Sigmoid colon (tissue), 7 donors: Measurements from ENCODE around the gene LRRC70. TPM values are rescaled to one million over a fixed set of nuclear protein-coding genes. Genes with fewer than 3 reads are reported as not detected.

ENCODE experiments used
- DNase-seq: peaks from one replicate; pipeline ENCODE4 v3.0.0-alpha.2; 2019
- H3K27ac ChIP-seq, 4 donors: fragments of 200-600 bp; sonication (generic); one replicate each; pipeline ENCODE4 v1.5.1; 2016 to 2019; ENCODE audit warnings: mild to moderate bottlenecking in 1 of 4
- H3K27me3 ChIP-seq, 3 donors: fragments of 200-600 bp; sonication (generic); one replicate each; pipeline ENCODE4 v1.5.1; 2019; ENCODE audit warnings: mild to moderate bottlenecking in 1 of 3
- H3K36me3 ChIP-seq, 4 donors: fragments of 200-600 bp; sonication (generic); one replicate each; pipeline ENCODE4 v1.5.1; 2016 to 2019
- H3K4me1 ChIP-seq, 4 donors: fragments of 200-600 bp; sonication (generic); one replicate each; pipeline ENCODE4 v1.5.1; 2017 to 2019
- H3K4me3 ChIP-seq, 4 donors: fragments of 200-600 bp; sonication (generic); one replicate each; pipeline ENCODE4 v1.5.1; 2017 to 2019; ENCODE audit warnings: mild to moderate bottlenecking in 2 of 4, moderate library complexity in 1 of 4
- H3K9me3 ChIP-seq, 4 donors: fragments of 200-600 bp in 3 of 4; sonication (generic) in 3 of 4; one replicate each; pipeline versions ENCODE4 v1.5.1 to v1.6.1; 2013 to 2019
- EP300 ChIP-seq, 4 donors: sonication (generic); formaldehyde crosslinking; IDR thresholded peaks; one replicate each; pipeline ENCODE4 v1.6.1; 2017; ENCODE audit warnings: antibody characterized with exemption in 4 of 4
- POLR2A ChIP-seq, 2 donors: fragments of 450-650 bp; IDR thresholded peaks; one replicate each; pipeline ENCODE4 v1.6.1; 2016; ENCODE audit warnings: antibody characterized with exemption in 2 of 2, mild to moderate bottlenecking in 2 of 2, moderate library complexity in 2 of 2
- POLR2AphosphoS5 ChIP-seq, 4 donors: sonication (generic); formaldehyde crosslinking; IDR thresholded peaks; one replicate each; pipeline ENCODE4 v1.6.1; 2017; ENCODE audit warnings: antibody characterized with exemption in 4 of 4
- WGBS, 2 donors: extraction: QIAGEN DNeasy Blood & Tissue Kit; methylation state at CpG; one replicate each; pipeline ENCODE4 v1.1.7; 2013; 5-methylcytosine and 5-hydroxymethylcytosine counted together
- intact Hi-C: fragments of 100-400 bp; cut with DNase I; formaldehyde crosslinking; loops from one replicate; pipeline ENCODE4 v1.15.1; 2023
- polyA plus RNA-seq, 3 donors: library from polyadenylated mRNA; stranded (reverse); fragments of 200-250 nt; gene quantifications; one replicate each; pipeline ENCODE4 v1.2.3, GENCODE V29; 2013
- total RNA-seq, 4 donors: library from RNA; depleted of rRNA; stranded (reverse); fragments of >200 nt; gene quantifications; one replicate each; pipeline ENCODE4 v1.1.0, GENCODE V29; 2016
- TF ChIP-seq, protein P1 (sequence below), 4 experiments: fragments of 450-650 bp in 3 of 4; fragments of 200-600 bp in 1 of 4; IDR thresholded peaks; one replicate each; pipeline ENCODE4 v1.5.1; 2016 to 2019; ENCODE audit warnings: antibody characterized with exemption in 4 of 4, mild to moderate bottlenecking in 3 of 4, moderate library complexity in 2 of 4
- donor health status: healthy with polysubstance abuse.
- donor health status: Bipolar disorder and iron deficiency.
- donor health status: healthy.

Gene LRRC70
- total and polyA plus RNA-seq, 7 donors, result 1.5 to 4.5 (median 3.0) TPM; not detected in 1

DNA sequence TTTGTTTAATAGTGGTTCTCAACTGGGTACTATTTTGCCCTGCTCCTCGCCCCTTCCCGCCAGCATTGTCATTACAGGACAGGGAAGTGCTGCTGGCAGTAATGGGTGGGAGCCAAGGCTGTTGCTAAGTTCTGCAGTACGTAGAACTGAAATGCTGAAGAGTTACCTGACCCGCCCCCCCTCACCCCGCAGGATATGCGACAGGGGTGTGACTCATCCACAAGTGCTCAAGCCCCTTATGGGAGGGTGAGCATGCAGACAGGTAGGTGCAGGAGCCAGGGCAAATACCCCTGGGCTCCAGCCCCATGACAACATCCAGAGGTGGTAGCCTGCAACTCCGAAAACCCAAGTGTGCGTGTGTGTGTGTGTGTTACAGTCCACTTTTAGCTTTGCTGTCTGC, 35.7 kb downstream of the LRRC70 start:
- Histone ChIP-seq H3K27me3 (no peaks in the 10 kb centered on the region), H3K4me3 (no peak overlapping the region), H3K4me1 (no peaks in the 10 kb centered on the region), H3K27ac (no peak overlapping the region), H3K9me3 (no peaks in the 10 kb centered on the region), H3K36me3 (peaks cover 0 to 5% (median 0%) of the 10 kb centered on the region in 4 donors)
- 93 to 95% methylated on average over 8 of the region's 8 CpGs for WGBS, 2 donors
- TF ChIP-seq POLR2A (IDR thresholded peaks at IDR 0.05), result no peak
- TF ChIP-seq, protein P1, sequence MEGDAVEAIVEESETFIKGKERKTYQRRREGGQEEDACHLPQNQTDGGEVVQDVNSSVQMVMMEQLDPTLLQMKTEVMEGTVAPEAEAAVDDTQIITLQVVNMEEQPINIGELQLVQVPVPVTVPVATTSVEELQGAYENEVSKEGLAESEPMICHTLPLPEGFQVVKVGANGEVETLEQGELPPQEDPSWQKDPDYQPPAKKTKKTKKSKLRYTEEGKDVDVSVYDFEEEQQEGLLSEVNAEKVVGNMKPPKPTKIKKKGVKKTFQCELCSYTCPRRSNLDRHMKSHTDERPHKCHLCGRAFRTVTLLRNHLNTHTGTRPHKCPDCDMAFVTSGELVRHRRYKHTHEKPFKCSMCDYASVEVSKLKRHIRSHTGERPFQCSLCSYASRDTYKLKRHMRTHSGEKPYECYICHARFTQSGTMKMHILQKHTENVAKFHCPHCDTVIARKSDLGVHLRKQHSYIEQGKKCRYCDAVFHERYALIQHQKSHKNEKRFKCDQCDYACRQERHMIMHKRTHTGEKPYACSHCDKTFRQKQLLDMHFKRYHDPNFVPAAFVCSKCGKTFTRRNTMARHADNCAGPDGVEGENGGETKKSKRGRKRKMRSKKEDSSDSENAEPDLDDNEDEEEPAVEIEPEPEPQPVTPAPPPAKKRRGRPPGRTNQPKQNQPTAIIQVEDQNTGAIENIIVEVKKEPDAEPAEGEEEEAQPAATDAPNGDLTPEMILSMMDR (IDR thresholded peaks at IDR 0.05), result no peak
- no peak for TF ChIP-seq EP300 (IDR thresholded peaks at IDR 0.05)
- TF ChIP-seq POLR2AphosphoS5 (IDR thresholded peaks at IDR 0.05), result no peak
- no peak for DNase-seq
- intact Hi-C loops, result no loop called here

DNA sequence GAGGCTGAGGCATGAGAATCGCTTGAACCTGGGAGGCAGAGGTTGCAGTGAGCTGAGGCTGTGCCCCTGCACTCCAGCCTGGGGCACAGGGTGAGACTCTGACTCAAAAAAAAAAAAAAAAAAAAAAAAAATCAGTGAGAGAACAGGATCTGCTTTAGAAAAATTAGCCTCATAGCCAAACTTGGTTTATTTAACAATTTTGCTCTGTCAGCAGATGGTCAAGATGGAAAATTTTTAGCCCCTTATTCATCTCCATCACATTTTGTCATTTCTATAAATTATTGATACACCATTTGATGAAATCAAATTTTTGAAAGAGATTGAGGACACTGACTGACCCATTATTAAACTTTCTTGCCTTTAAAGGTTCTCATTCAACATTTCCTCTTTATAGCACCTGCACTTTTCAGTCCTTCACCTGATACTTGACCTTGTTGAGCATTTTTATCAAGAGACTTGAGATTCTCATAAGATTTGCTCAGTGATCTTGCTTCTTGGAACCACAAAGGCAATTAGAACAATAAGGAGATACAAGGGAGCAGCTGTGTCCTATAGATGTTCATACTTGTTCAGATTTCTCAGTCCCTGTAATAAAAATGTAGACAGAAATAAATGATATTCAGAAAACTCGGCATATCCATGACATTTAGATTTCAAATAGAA, 38.1 kb downstream of the LRRC70 start:
- no peaks in the 10 kb centered on the region for H3K27me3 ChIP-seq
- WGBS, 2 donors, result 98 to 99% methylated on average over 2 of the region's 2 CpGs
- TF ChIP-seq, protein P1 (IDR thresholded peaks at IDR 0.05), result no peak
- no peak for TF ChIP-seq POLR2AphosphoS5 (IDR thresholded peaks at IDR 0.05)

DNA sequence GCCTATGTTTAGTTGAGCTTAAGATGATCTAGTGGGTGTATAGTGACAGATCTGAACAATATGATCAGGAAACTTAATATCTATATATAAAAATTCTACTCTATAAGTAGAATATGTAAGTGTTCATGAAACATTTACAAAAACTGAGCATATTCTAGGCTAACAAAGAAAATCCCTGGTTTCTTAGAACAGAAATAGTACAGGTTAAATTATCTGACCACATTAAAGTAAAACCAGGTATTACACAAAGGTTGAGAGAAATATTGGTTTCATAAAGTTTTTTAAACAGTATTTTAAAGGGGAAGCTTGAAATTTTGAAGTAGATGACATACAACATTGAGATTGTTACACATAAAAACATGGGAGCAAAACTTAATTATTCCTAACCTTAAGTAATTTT, 39.3 kb downstream of the LRRC70 start:
- TF ChIP-seq, protein P1 (IDR thresholded peaks at IDR 0.05), result no peak
- TF ChIP-seq POLR2A (IDR thresholded peaks at IDR 0.05) (no peak), EP300 (IDR thresholded peaks at IDR 0.05) (no peak), POLR2AphosphoS5 (IDR thresholded peaks at IDR 0.05) (no peak)
- no peaks in the 10 kb centered on the region for H3K9me3 ChIP-seq
- peaks cover 0 to 5% (median 0%) of the 10 kb centered on the region in 4 donors for H3K36me3 ChIP-seq
- intact Hi-C loops, result no loop called here
- H3K4me1 ChIP-seq, result no peaks in the 10 kb centered on the region
- DNase-seq, result no peak
- H3K4me3 ChIP-seq, result no peak overlapping the region
- no peaks in the 10 kb centered on the region for H3K27me3 ChIP-seq
- no peak overlapping the region for H3K27ac ChIP-seq

More for the DNA sequence above, 38.1 kb downstream of the LRRC70 start:
- Histone ChIP-seq H3K27ac (no peak overlapping the region), H3K4me3 (no peak overlapping the region), H3K9me3 (no peaks in the 10 kb centered on the region), H3K4me1 (no peaks in the 10 kb centered on the region), H3K36me3 (peaks cover 0 to 5% (median 0%) of the 10 kb centered on the region in 4 donors)
- intact Hi-C loops, result no loop called here
- DNase-seq, result no peak

DNA sequence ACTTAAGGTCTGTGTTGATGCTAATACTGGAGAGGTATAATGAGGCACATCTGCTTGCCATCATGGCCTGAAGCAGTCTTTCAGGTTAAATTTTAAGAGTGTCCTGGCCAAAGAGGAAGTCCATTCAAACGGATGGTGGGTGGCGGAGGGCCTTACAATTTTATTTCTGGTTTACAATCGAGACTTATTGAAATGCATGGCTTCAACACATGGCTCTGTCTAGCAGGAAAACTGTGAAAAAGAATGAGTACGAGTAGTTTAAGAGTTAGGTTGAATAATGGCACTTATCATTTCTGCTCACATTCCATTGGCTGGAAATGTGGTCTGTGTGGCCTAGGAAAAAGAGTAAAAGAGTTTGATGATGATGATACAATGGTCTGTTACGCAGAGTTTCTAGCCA, 42.1 kb downstream of the LRRC70 start:
- H3K4me1 ChIP-seq, result no peaks in the 10 kb centered on the region
- no peaks in the 10 kb centered on the region for H3K9me3 ChIP-seq
- no peak for TF ChIP-seq POLR2AphosphoS5 (IDR thresholded peaks at IDR 0.05)
- TF ChIP-seq EP300 (IDR thresholded peaks at IDR 0.05), result no peak
- no peak for TF ChIP-seq POLR2A (IDR thresholded peaks at IDR 0.05)
- TF ChIP-seq, protein P1 (IDR thresholded peaks at IDR 0.05), result no peak
- intact Hi-C loops, result no loop called here
- H3K27ac ChIP-seq, result no peak overlapping the region
- 92 to 93% methylated on average over 5 of the region's 5 CpGs for WGBS, 2 donors
- no peak for DNase-seq
- H3K4me3 ChIP-seq, result no peak overlapping the region
- H3K27me3 ChIP-seq, result no peaks in the 10 kb centered on the region
- H3K36me3 ChIP-seq, result no peaks in the 10 kb centered on the region

DNA sequence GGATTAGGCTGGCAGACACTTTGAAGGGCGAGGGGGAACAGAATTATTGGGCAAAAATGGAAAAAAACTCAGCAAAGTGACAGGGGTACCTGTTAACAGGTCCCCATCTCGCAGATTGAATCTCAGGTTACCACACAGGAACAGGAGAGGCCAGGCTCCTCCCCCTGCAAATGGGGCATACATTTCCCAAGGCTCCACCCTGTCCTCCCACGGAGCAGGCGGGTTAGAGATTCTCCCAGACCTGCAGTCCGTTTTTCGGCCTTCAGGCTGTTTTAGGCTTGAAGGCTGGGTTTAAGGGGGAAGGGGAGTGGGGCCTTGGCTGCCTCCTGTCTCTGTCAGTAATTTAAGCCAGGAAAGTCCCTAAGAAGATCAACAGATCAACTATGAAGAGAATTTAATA, 42.7 kb downstream of the LRRC70 start:
- TF ChIP-seq, protein P1 (IDR thresholded peaks at IDR 0.05), result no peak
- TF ChIP-seq POLR2A (IDR thresholded peaks at IDR 0.05) (no peak), POLR2AphosphoS5 (IDR thresholded peaks at IDR 0.05) (no peak), EP300 (IDR thresholded peaks at IDR 0.05) (no peak)
- H3K27ac ChIP-seq, result no peak overlapping the region
- DNase-seq, result no peak
- no peaks in the 10 kb centered on the region for H3K36me3 ChIP-seq
- H3K9me3 ChIP-seq, result no peaks in the 10 kb centered on the region
- no peaks in the 10 kb centered on the region for H3K4me1 ChIP-seq
- no peak overlapping the region for H3K4me3 ChIP-seq
- 92 to 93% methylated on average over 6 of the region's 6 CpGs for WGBS, 2 donors
- H3K27me3 ChIP-seq, result no peaks in the 10 kb centered on the region
- intact Hi-C loops, result no loop called here
